HCT116 (cell line): ENCODE data around the gene SURF6. TPM values are rescaled to one million over a fixed set of nuclear protein-coding genes. Genes with fewer than 3 reads are reported as not detected.

Experiments used
- ATAC-seq: fragments of 200-7000 bp; cut with Tn5 transposase; 2 replicates; pipeline ENCODE4 v1.9.1; 2020; ENCODE audit warnings: mild to moderate bottlenecking, moderate library complexity
- BruUV-seq: library from RNA; stranded (reverse); fragments of 400-500 nt; replicated peaks from 2 replicates; lab custom pipeline; 2021; lab: Mats Ljungman, UMichigan
- CTCF ChIA-PET: fragments of 300-600 bp; sonication (Branson Sonifier 250); formaldehyde crosslinking; loops from one replicate; lab custom pipeline; 2021; ENCODE audit warnings: antibody characterized with exemption; lab: Charles Lee
- POLR2A ChIA-PET: fragments of 300-600, 350-600 bp; sonication (Branson Sonifier 250); formaldehyde crosslinking; loops from one replicate; lab custom pipeline; 2021; ENCODE audit warnings: antibody characterized with exemption; lab: Charles Lee
- RAD21 ChIA-PET, 2 experiments: fragments of 300-600 bp; sonication (Branson Sonifier 250); formaldehyde crosslinking; loops; one replicate each; lab custom pipeline; 2023; ENCODE audit warnings: low total read pairs in 2 of 2; ENCODE audit not compliant: uncharacterized antibody in 2 of 2, unreplicated experiment in 2 of 2, low non-redundant PET in 1 of 2; lab: Charles Lee
- DNase-seq: peaks from one replicate; pipeline ENCODE4 v3.0.0-alpha.2; 2010; ENCODE audit warnings: low read depth, low spot score
- H2AFZ ChIP-seq: fragments of 200-600 bp; shearing (Covaris generic), sonication (generic); 2 replicates; pipeline ENCODE4 v1.6.1; 2017; ENCODE audit warnings: low read depth, mixed run types, mixed read lengths, antibody characterized with exemption, low read length; ENCODE audit not compliant: poor library complexity, severe bottlenecking
- H3K27ac ChIP-seq: 2 replicates; pipeline ENCODE4 v1.5.1; 2012; ENCODE audit warnings: low read depth, low read length
- H3K27me3 ChIP-seq: fragments of 200-600 bp; sonication (generic); 2 replicates; pipeline ENCODE4 v1.6.1; 2016; ENCODE audit warnings: mixed run types, low read length, mixed read lengths; ENCODE audit not compliant: insufficient read depth
- H3K36me3 ChIP-seq, 2 experiments: fragments of 200-500 bp in 1 of 2; fragments of 200-600 bp in 1 of 2; sonication (Bioruptor generic) in 1 of 2; sonication (generic) in 1 of 2; 2 replicates each; pipeline versions ENCODE4 v1.5.1 to v1.6.1; 2014 to 2016; ENCODE audit warnings: low read length in 2 of 2, inconsistent platforms in 1 of 2, mixed read lengths in 1 of 2, mixed run types in 1 of 2; ENCODE audit not compliant: insufficient read depth in 2 of 2, control insufficient read depth in 1 of 2
- H3K4me1 ChIP-seq, 2 experiments: fragments of 200-600 bp in 1 of 2; sonication (generic) in 1 of 2; 2 replicates each; pipeline versions ENCODE4 v1.5.1 to v1.6.1; 2012 to 2017; ENCODE audit warnings: low read length in 2 of 2, inconsistent platforms in 1 of 2, mild to moderate bottlenecking in 1 of 2, mixed read lengths in 1 of 2, mixed run types in 1 of 2, moderate library complexity in 1 of 2; ENCODE audit not compliant: insufficient read depth in 2 of 2, control insufficient read depth in 1 of 2
- H3K4me2 ChIP-seq: fragments of 200-600 bp; sonication (generic); 2 replicates; pipeline ENCODE4 v1.6.1; 2017; ENCODE audit warnings: mixed run types, low read length, mixed read lengths
- H3K4me3 ChIP-seq, 2 experiments: fragments of 200-600 bp in 1 of 2; sonication (generic) in 1 of 2; replicated peaks in 1 of 2; 2 replicates each; pipeline ENCODE4 v1.5.1; 2011 to 2016; ENCODE audit warnings: low read length in 2 of 2, control low read depth in 1 of 2, low read depth in 1 of 2, mild to moderate bottlenecking in 1 of 2, mixed read lengths in 1 of 2, mixed run types in 1 of 2
- H3K79me2 ChIP-seq: fragments of 200-600 bp; sonication (generic); 2 replicates; pipeline ENCODE4 v1.6.1; 2017; ENCODE audit warnings: mild to moderate bottlenecking, mixed run types, low read length, moderate library complexity, mixed read lengths; ENCODE audit not compliant: insufficient read depth
- H3K9ac ChIP-seq: fragments of 200-600 bp; sonication (generic); 2 replicates; pipeline ENCODE4 v1.6.1; 2016; ENCODE audit warnings: low read length, mixed read lengths
- H3K9me2 ChIP-seq: fragments of 200-600 bp; sonication (generic), shearing (Covaris generic); 2 replicates; pipeline ENCODE4 v1.6.1; 2017; ENCODE audit warnings: mixed run types, mild to moderate bottlenecking, moderate library complexity; ENCODE audit not compliant: insufficient read depth
- H3K9me3 ChIP-seq, 2 experiments: fragments of 200-500 bp in 1 of 2; fragments of 200-600 bp in 1 of 2; sonication (Bioruptor generic) in 1 of 2; sonication (generic) in 1 of 2; 2 replicates each; pipeline ENCODE4 v1.6.1; 2014 to 2017; ENCODE audit warnings: low read length in 2 of 2, mixed read lengths in 2 of 2, inconsistent platforms in 1 of 2, low read depth in 1 of 2, mild to moderate bottlenecking in 1 of 2, mixed run types in 1 of 2, moderate library complexity in 1 of 2; ENCODE audit not compliant: control insufficient read depth in 1 of 2, insufficient read depth in 1 of 2
- H4K20me1 ChIP-seq: fragments of 200-600 bp; sonication (generic), shearing (Covaris generic); 2 replicates; pipeline ENCODE4 v1.6.1; 2017; ENCODE audit warnings: mixed run types, mild to moderate bottlenecking, moderate library complexity; ENCODE audit not compliant: insufficient read depth
- ELF1 ChIP-seq: IDR thresholded peaks from 2 replicates; pipeline ENCODE4 v1.6.1; 2012; ENCODE audit warnings: low read depth, borderline replicate concordance
- EZH2 ChIP-seq: fragments of 200-600 bp; sonication (generic); IDR thresholded peaks from 2 replicates; pipeline ENCODE4 v1.6.1; 2017; ENCODE audit warnings: antibody characterized with exemption, mixed run types
- FOSL1 ChIP-seq: IDR thresholded peaks from 2 replicates; pipeline ENCODE4 v1.6.1; 2012; ENCODE audit warnings: low read depth
- POLR2AphosphoS5 ChIP-seq: IDR thresholded peaks from 2 replicates; pipeline ENCODE4 v1.6.1; 2011; ENCODE audit warnings: mild to moderate bottlenecking, low read depth, low read length, moderate library complexity
- SIN3A ChIP-seq: IDR thresholded peaks from 2 replicates; pipeline ENCODE4 v1.6.1; 2012; ENCODE audit warnings: low read depth
- SRF ChIP-seq: IDR thresholded peaks from 2 replicates; pipeline ENCODE4 v1.6.1; 2012; ENCODE audit warnings: low read depth
- YY1 ChIP-seq: IDR thresholded peaks from 2 replicates; pipeline ENCODE4 v1.6.1; 2011; ENCODE audit warnings: low read length, low read depth, moderate library complexity, mild to moderate bottlenecking; ENCODE audit not compliant: insufficient replicate concordance; ENCODE audit errors: extremely low read depth
- intact Hi-C: fragments of 100-400 bp; cut with micrococcal nuclease; formaldehyde crosslinking; loops from 2 replicates; pipeline ENCODE4 v1.10.0; 2022
- total RNA-seq: library from RNA; stranded (reverse); gene quantifications from one replicate; pipeline ENCODE4 v1.2.1, GENCODE V29; 2021; ENCODE audit not compliant: unreplicated experiment

The SURF6 gene
- total RNA-seq, 1 experiment from 2014 or later, result 30.1 TPM

GRCh38 chr9:133349965-133350616 is 14.1 kb upstream of the SURF6 start:
- ChIA-PET RAD21 (no interaction called here), CTCF (no interaction called here), POLR2A (interaction anchor here (0.6 to 1.6 kb wide), 3 partner anchors 10 to 216 kb away, joined by 3 to 4 read pairs (median 3); no protein-coding TSS in a partner anchor)
- TF ChIP-seq YY1 (no peak), SRF (no peak), EZH2 (no peak), ELF1 (no peak), SIN3A (no peak), FOSL1 (no peak)
- peak overlapping the region; percentile 96 for H3K27ac ChIP-seq
- H3K4me3 ChIP-seq, result peak overlapping the region in 1 of 2 experiments; percentile 100; a peak in 3 of 4 replicates
- H2AFZ ChIP-seq, result no peak overlapping the region
- H4K20me1 ChIP-seq, result peaks cover 10% of the 10 kb centered on the region; the same call in 1 of the 2 replicates
- H3K36me3 ChIP-seq, result peaks cover 36 to 58% of the 10 kb centered on the region in 2 experiments
- no TSS peak for BruUV-seq
- no peaks in the 10 kb centered on the region for H3K9me3 ChIP-seq
- peaks cover 12 to 31% of the 10 kb centered on the region in 2 experiments for H3K4me1 ChIP-seq
- no peak for DNase-seq
- intact Hi-C loops, result loop anchor here (10.0 kb wide), 1 partner anchor 645 kb away; the partner anchor contains the start of gene VAV2
- no peaks in the 10 kb centered on the region for H3K27me3 ChIP-seq
- peak overlapping the region; percentile 98 for H3K4me2 ChIP-seq
- ATAC-seq, result no peak
- peaks cover 65% of the 10 kb centered on the region for H3K79me2 ChIP-seq
- peak overlapping the region; percentile 100; the same call in 1 of the 2 replicates for H3K9ac ChIP-seq
- no peaks in the 10 kb centered on the region for H3K9me2 ChIP-seq

- Histone ChIP-seq H3K9me2 (no peaks in the 10 kb centered on the region), H3K79me2 (peaks cover 60% of the 10 kb centered on the region)
Measured at GRCh38 chr9:133348718-133349573, 13.0 kb upstream of the SURF6 start.

More at GRCh38 chr9:133348718-133349573, 13.0 kb upstream of the SURF6 start:
- Histone ChIP-seq H3K9ac (peak overlapping the region; percentile 100), H3K4me1 (peaks cover 12 to 22% of the 10 kb centered on the region in 2 experiments; a peak in 3 of 4 replicates), H3K36me3 (peaks cover 43 to 67% of the 10 kb centered on the region in 2 experiments), H3K4me3 (peak overlapping the region; percentile 89 to 100), H3K4me2 (peak overlapping the region; percentile 98), H3K27ac (peak overlapping the region; percentile 96), H3K9me3 (no peaks in the 10 kb centered on the region), H2AFZ (no peak overlapping the region), H4K20me1 (peaks cover 10% of the 10 kb centered on the region; the same call in 1 of the 2 replicates), H3K27me3 (no peaks in the 10 kb centered on the region)
- ChIA-PET CTCF (interaction anchor here (0.7 kb wide), 1 partner anchor 163 kb away, joined by 3 read pairs; no protein-coding TSS in a partner anchor), POLR2A (interaction anchor here (1.1 to 1.9 kb wide), 6 partner anchors 8 to 318 kb away, joined by 4 to 15 read pairs (median 7); partner anchors contain the start of genes GTF3C5, SURF1 and SURF2), RAD21 (no interaction called here)
- TF ChIP-seq POLR2AphosphoS5, result peak; percentile 34; the same call in 1 of the 2 replicates
- TF ChIP-seq ELF1, result no peak
- DNase-seq (no peak), ATAC-seq (no peak)
- BruUV-seq, result TSS peak; percentile 68
- intact Hi-C loops, result no loop called here
